ENCODE data around the gene FAM13B.
"Not testable (repeated sequence)": the region's sequence is repeated elsewhere in the genome, so short reads cannot be mapped to it uniquely, and the experiment has no call there.

The FAM13B gene

GRCh38 chr5:137945825-137946224 is 87.1 kb downstream of the FAM13B start:
- no peak overlapping the region for H3K4me3 ChIP-seq (replicated peaks; ENCODE audit: low read depth, low read length)
- DNase-seq (ENCODE audit: extremely low read depth, low read depth) = no peak
- TF ChIP-seq CTCF (IDR thresholded peaks at IDR 0.05; ENCODE audit: low read depth, low read length, missing control alignments) = no peak

DNA sequence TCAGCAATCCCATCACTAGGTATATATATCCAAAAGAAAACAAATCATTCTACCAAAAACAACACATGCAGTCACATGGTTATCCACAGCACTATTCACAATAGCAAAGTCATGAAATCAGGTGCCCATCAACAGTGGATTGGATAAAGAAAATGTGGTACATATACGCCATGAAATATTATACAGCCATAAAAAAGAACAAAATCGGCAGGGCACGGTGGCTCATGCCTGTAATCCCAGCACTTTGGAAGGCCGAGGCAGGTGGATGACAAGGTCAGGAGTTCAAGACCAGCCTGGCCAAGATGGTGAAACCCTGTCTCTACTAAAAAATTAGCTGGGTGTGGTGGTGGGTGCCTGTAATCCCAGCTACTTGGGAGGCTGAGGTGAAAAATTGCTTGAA is 88.6 kb downstream of the FAM13B start:
- H3K4me3 ChIP-seq (replicated peaks; ENCODE audit: low read depth, low read length) = not testable (repeated sequence)

DNA sequence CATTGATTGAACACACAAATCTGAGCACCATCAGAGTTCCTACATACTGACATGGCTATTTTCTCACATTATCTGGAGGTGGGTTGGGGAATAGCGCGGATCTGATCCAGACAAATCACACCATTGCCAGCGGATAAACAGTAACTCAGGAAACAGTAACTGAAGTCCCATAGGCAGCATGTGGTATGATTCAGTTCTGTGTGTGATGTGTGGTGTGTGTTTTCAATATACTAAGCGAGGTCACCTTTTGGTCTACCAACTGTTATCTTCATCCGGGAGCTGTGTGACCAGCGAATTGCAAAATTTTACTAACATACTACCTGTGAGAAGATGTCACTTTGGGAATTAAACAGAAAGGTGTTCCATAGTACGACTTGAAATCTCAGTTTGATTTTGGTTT is 93.5 kb downstream of the FAM13B start:
- DNase-seq (ENCODE audit: extremely low read depth, low read depth) = no peak
- TF ChIP-seq CTCF (IDR thresholded peaks at IDR 0.05; ENCODE audit: low read depth, low read length, missing control alignments) = no peak
- no peak overlapping the region for H3K4me3 ChIP-seq (replicated peaks; ENCODE audit: low read depth, low read length)

More for the DNA sequence above, 88.6 kb downstream of the FAM13B start:
- DNase-seq (ENCODE audit: extremely low read depth, low read depth) = not testable (repeated sequence)

DNA sequence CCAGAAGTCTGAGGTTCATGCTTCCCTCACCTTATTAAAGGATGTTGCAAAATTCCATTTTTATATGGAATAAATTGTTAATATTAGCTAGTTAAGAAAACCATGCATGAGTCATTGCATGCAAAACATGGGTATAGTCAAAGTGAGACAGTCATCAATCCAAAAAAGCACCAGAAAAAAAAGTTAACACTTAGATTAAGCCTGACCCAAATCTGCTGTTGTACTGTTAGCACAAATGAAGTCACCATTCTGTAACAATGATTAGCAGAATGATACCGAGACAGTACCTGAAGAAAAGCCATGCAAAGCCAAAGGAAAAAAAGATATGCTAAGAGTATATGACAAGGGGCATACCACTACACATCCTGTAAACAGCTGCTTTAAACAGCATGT is 94.1 kb downstream of the FAM13B start:
- no peak for TF ChIP-seq CTCF (IDR thresholded peaks at IDR 0.05; ENCODE audit: low read depth, low read length, missing control alignments)
- H3K4me3 ChIP-seq (replicated peaks; ENCODE audit: low read depth, low read length) = no peak overlapping the region
- no peak for DNase-seq (ENCODE audit: extremely low read depth, low read depth)

- TF ChIP-seq CTCF (IDR thresholded peaks at IDR 0.05; ENCODE audit: low read depth, low read length, missing control alignments) = no peak
- H3K4me3 ChIP-seq (replicated peaks; ENCODE audit: low read depth, low read length) = no peak overlapping the region
- DNase-seq (ENCODE audit: extremely low read depth, low read depth) = no peak
Measured at GRCh38 chr5:137937994-137938750, 94.7 kb downstream of the FAM13B start.

DNA sequence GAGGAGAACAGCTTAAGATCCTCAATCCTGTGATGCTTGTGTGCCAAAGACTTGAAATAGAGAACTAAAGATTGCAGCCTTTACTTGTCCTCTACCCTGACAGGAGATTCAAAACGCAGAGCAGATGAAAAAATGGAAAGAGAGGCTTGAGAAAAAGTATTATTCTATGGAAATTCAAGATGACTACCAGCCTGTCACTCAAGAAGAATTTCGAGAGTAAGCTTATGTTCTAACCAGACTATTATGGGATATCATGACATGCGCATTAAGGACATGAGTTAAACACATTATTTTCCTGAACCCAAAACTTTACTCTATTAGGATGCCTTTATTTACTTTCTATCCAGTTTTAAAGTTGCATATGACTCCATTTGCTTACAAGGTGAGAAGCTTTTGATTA is 97.2 kb downstream of the FAM13B start:
- TF ChIP-seq CTCF (IDR thresholded peaks at IDR 0.05; ENCODE audit: low read depth, low read length, missing control alignments) = no peak
- DNase-seq (ENCODE audit: extremely low read depth, low read depth) = no peak
- no peak overlapping the region for H3K4me3 ChIP-seq (replicated peaks; ENCODE audit: low read depth, low read length)

DNA sequence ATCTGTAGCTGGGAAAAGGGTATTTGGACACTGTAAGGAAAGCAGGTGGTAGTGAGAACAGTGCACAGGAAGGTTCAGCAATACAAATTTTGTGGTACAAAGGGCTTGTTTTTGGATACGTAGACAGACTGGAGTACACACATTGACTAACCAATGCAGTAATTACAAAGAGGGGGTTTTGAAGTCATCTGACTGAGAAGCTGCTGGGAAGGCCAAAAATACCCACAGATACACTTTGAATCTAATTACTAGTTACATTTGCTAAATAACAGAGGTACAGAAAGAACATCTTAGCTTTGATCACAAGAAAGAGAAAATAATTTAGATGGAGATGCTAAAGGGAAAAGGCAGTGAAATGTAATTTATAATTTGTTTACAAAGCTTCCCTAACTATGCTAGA is 97.7 kb downstream of the FAM13B start:
- no peak for DNase-seq (ENCODE audit: extremely low read depth, low read depth)
- no peak for TF ChIP-seq CTCF (IDR thresholded peaks at IDR 0.05; ENCODE audit: low read depth, low read length, missing control alignments)
- H3K4me3 ChIP-seq (replicated peaks; ENCODE audit: low read depth, low read length) = no peak overlapping the region

All from HFF-Myc (cell line).